HG03521 (cell line): ENCODE results near the gene TTC21B.

Experiments used
- ATAC-seq: cut with Tn5 transposase; IDR thresholded peaks from one replicate; pipeline ENCODE4 v1.9.1; 2021; ENCODE audit warnings: mild to moderate bottlenecking, moderate library complexity; ENCODE audit not compliant: unreplicated experiment

TTC21B gene

GRCh38 chr2:165840333-165840958 is 113.1 kb downstream of the TTC21B start:
- ATAC-seq: no peak

- ATAC-seq: no peak
Observed at GRCh38 chr2:165839610-165840009, 114.0 kb downstream of the TTC21B start.

DNA sequence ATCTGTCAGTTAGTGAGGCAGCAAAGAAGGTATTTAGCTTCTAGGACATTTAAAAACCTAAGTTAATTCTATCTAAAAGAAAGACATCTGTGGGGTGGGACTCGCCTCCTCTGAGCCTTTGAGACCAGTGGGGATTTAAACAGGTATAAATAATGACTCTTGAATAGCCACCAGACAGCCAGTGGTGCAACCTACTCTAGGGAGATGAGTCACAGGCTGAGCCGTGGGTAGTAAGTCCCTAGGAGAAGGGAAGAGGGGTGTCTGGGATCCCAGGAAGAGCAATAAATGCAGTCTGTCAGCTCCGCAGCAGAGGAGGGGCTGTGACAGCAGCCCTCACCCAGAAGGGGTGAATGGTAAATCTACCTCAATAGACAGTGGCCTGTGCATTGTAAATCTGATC is 116.5 kb downstream of the TTC21B start:
- no peak for ATAC-seq

- ATAC-seq: no peak
Observed at GRCh38 chr2:165835363-165835762, 118.2 kb downstream of the TTC21B start.

- no peak for ATAC-seq
Observed at GRCh38 chr2:165833156-165833555, 120.4 kb downstream of the TTC21B start.

- no peak for ATAC-seq
Observed at GRCh38 chr2:165827921-165828276, 125.7 kb downstream of the TTC21B start.

DNA sequence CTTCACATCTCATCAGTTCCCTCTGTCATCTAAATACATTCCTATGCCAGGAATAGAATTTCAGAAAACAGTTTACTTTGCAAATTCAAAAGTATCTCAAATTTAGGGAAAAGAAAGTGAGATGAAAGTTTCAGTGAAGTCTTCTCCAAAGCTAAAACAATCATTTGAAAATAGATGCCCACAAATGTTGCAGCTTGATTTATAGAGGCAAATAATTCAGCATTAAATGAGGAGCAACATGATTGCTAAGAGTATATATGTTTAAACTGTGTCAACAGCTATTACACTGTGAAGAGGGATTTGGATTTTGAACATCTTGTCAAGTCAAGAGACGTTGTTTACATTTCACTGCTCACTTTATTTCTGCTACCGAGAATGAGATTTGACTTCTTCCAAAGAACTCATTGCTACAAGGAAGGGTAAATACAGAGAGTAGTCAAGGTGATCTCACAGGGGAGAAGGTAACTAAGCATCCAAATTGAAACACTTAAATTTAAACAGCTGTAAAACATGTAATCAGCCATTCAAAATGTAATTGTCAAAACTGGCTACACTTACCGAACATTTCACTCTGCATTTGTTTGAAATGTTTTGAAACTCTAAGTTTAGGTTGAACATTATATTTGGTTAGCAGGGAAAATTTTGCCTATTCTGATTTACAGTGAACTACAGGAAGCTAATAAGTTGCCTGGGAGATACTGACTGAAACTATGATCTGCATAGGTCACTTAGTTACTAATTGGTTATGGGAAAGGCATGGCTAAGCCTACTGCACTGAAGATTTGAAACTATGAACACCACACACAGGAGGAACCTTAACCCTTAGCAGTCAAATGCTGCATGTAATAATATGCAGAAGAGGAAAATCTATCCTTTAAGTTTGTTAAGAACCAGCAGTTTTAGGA is 126.3 kb downstream of the TTC21B start:
- ATAC-seq: peak; percentile 50

GRCh38 chr2:165825041-165825440 is 128.5 kb downstream of the TTC21B start:
- ATAC-seq: no peak
